ENCODE results near the gene LRP6.
"Not testable (repeated sequence)": the region's sequence is repeated elsewhere in the genome, so short reads cannot be mapped to it uniquely, and the experiment has no call there.

Gene LRP6

DNA sequence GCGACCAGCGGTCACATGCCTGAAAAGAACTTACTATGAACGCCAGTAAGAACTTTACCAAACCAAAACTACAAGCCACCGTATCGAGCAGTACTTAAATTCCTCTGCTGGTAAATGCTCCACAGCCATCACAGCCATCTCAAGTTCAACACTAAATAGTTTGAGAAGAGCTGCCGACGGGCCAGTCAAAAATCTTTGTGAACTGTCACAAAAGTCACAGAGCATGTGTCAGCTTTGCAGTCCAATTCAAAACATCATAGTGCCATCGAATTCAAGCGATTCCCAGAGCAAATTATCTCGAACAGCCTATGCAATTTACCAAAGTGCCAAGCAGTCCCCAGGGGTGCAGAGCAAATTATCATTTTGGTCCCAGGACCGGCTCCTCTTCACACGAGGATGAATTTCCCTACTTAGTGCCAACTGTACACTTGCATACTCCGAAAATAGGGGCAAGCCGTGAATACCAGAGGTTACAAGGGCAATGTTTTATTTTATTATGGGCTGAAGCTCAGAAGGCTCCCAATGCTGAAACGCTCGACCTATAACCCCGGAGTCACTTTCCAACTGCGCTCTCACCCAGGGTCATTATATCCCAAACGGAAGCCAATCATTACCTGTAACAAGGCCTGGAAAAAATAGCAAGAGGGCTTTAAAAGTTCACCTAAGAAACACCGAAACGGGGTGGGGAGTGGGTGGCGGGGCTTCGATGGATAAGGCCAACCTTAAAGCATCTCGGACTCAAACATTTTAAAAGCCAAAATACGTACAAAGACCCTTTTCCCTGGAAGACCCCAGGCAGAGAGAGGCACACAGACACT lies 1.1 kb downstream of the LRP6 start:
- no peak for DNase-seq (ENCODE audit: low read depth in 2 of 2)

- no peak for DNase-seq (ENCODE audit: low read depth in 2 of 2)
These were observed 1.8 kb downstream of the LRP6 start for GRCh38 chr12:12265035-12265434.

DNA sequence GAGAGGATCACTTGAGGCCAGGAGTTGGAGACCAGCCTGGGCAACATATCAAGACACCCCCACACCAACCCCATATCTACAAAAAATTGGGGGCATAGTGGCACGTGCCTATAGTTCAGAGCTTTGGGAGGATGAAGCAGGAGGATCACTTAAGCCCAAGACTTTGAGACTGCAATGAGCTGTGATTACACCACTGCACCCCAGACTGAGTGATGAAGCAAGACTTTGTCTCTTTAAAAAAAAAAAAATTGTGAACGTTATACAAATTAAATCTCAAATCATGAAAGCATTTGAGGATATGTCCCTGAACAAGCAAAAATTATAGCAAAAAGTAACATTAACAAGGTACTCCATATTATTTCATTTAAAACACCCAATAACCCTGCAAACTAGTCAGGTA lies 2.9 kb downstream of the LRP6 start:
- DNase-seq (ENCODE audit: low read depth in 2 of 2): no peak

DNA sequence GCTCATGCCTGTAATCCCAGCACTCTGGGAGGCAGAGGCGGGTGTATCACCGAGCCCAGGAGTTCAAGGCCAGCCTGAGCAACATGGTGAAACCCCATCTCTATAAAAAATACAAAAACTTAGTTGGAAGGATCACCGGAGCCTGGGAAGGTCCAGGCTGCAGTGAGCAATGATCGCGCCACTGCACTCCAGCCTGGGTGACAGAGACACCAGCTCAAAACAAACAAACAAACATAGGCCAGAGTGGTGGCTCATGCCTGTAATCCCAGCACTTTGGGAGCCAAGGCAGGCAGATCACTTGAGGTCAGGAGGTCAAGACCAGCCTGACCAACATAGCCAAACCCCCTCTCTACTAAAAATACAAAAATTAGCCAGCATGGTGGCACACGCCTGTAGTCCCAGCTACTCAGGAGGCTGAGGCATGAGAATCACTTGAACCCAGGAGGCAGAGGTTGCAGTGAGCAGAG lies 10.5 kb downstream of the LRP6 start:
- DNase-seq (ENCODE audit: low read depth in 2 of 2): not testable (repeated sequence)

GRCh38 chr12:12254553-12254952 lies 12.3 kb downstream of the LRP6 start:
- DNase-seq (ENCODE audit: low read depth in 2 of 2): no peak

GRCh38 chr12:12249216-12250050 lies 17.4 kb downstream of the LRP6 start:
- no peak for DNase-seq (ENCODE audit: low read depth in 2 of 2)

GRCh38 chr12:12247584-12247983 lies 19.3 kb downstream of the LRP6 start:
- no peak for DNase-seq (ENCODE audit: low read depth in 2 of 2)

DNA sequence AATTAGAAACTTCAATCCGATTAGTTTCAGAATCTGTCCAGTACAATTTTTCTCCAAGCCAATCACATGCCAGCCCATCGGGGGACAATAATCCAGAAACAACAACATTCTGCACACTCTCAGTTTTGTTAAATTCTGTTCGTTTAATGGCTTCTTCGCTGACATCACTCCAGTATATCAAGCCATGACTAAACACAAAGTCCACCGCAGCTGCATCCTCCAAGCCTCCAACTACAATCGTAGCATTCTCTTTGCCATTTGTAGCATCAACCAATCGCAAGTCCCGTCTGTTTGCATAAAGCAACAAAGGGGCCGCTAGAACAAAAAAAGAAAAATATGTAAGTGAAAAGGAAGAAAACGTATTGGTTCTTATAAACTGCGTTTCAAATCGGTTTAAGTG lies 22.5 kb downstream of the LRP6 start:
- DNase-seq (ENCODE audit: low read depth in 2 of 2): no peak

DNA sequence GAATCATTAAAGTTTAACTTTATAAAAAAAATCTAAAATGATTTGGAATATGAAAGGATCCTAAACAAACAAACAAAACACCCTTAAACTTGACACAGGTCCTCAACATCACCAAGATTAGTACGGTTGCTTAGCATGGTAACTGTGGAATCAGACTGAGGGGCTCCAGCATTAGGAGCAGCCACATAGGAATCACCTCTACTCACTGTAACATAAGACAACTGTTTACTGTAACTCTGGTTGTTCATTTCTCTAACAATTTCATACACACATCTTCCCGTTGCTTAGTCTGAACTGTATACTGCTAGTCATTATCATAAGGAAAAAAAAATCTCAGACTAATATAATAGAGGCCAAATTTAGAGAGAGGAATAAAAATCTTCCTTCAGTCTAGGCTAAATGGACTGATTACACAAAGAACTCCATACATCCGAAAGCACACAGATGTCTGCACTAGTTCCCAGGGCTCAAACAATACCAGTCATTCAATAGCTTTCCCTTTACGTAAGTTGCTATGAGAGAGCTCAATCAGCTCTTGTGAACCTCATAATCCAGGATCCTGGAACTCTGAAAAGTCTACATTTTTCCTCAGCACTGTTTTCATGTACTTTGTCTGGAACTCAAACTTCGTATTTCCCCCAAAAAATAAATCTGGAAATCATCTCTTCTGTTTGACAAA lies 26.0 kb downstream of the LRP6 start:
- no peak for DNase-seq (ENCODE audit: low read depth in 2 of 2)

DNA sequence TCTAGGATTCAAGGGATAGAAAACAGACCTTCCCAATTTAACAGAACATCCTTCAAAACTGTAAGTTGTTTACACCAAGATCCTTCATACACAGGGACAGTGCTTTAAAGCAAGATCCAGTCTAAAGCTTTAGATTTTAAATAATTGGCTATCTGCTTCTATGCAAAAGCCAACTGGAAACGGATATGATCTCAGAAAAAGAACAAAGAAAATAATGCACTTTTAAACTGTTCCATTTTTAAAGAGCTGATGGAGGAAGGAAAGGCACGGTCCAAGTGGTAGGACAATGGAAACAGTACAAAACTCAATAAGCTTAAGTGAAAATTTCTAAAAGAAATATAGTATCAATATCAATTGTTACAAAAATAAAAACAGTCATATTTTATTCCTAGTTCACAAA lies 27.7 kb downstream of the LRP6 start:
- no peak for DNase-seq (ENCODE audit: low read depth in 2 of 2)

GRCh38 chr12:12238605-12239004 lies 28.2 kb downstream of the LRP6 start:
- no peak for DNase-seq (ENCODE audit: low read depth in 2 of 2)

GRCh38 chr12:12236896-12237295 lies 29.9 kb downstream of the LRP6 start:
- no peak for DNase-seq (ENCODE audit: low read depth in 2 of 2)

DNA sequence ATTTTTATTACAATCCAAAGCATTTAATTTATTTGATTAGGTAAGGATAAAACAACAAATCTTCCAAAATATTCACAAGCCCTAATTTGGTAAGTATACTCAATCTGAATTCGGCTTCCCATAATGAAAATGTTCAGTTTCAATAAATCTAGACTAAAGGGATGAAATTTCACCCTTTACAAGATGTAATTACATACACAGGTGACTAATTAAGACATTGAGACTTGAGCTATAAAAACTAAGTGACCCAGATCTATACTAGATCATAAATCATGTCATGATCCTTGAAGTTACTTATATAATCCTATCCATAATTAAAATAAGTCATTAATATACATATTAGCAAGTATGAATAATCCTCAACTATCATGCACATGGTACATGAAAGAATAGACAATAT lies 36.6 kb downstream of the LRP6 start:
- no peak for DNase-seq (ENCODE audit: low read depth in 2 of 2)

DNA sequence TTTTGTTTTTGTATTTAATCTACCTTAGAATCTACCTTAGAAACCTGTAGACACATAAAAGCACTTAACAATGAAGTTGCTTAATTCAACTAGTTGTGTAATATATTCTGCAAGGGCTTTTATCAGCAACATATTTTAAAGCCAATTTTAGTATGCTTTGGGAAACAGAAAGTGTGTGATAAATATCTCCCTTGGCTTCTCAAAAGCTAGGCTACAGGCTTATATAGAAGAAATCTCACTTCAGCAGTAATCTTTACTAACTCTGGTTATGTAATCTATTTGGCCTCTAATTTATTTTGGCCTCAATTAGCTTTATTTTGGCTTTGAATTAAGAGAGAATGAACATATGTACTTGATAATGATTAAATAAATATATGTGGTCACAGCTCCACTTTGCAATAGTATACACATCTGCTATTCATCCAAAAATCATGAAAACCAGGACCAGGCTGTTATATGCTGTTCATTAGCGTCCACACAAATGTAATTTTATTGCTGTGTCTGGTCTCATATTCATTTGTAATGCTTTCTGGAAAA lies 37.2 kb downstream of the LRP6 start:
- DNase-seq (ENCODE audit: low read depth in 2 of 2): no peak

DNA sequence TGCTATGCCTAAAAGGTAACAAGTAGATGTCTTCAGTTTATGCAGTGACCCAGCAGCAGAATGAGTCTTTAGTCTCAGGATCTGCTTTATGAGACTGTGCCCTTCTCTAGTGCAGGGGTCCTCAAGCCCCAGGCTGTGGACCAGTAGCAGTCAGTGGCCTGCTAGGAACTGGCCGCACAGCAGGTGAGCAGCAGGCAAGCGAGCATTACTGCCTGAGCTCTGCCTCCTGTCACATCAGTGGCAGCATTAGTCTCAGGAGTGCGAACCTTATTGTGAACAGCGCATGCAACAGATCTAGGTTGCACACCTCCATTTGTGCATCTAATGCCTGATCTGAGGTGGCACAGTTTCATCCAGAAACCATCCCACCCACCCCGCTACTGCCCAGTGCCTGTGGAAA lies 38.4 kb downstream of the LRP6 start:
- no peak for DNase-seq (ENCODE audit: low read depth in 2 of 2)

DNA sequence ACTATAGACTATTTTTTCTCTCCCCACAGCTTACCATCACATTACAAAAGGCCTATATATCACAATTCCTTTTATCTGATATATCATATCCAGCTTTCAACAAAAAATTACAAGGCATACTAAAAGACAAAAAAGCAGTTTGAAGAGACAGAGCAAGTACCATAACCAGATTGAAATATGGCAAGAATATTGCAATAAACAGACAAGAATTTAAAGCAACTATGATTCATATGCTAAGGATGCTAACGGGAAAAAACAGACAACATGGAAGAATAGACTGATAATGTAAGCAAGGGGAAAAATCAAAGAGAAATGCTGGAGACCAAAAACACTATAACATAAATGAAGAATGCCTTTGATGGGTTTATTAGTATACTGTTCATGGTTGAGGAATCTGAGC lies 40.7 kb downstream of the LRP6 start:
- DNase-seq (ENCODE audit: low read depth in 2 of 2): no peak

- DNase-seq (ENCODE audit: low read depth in 2 of 2): no peak
These were observed 42.5 kb downstream of the LRP6 start for GRCh38 chr12:12224240-12224940.

- DNase-seq (ENCODE audit: low read depth in 2 of 2): no peak
These were observed 45.3 kb downstream of the LRP6 start for GRCh38 chr12:12221560-12221959.

DNA sequence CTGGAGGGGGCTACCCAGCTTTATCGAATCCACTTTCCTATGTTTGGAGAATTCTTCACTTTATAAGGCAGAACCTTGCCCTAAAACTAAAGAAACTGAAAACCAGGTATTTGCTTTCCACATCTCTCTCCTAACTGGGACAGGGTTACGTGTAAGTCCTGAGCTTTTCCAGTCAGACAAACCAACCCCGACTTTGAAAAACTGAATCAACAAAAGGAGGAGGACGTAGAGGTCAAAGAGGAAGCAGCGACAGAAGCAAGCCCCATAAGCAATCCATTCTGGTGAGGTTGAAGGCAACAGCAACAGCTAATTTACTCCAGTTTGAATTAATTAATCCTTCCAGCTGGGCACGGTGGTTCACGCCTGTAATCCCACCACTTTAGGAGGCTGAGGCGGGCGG lies 47.2 kb downstream of the LRP6 start:
- DNase-seq (ENCODE audit: low read depth in 2 of 2): no peak

- DNase-seq (ENCODE audit: low read depth in 2 of 2): no peak
These were observed 49.9 kb downstream of the LRP6 start for GRCh38 chr12:12217018-12217359.

- DNase-seq (ENCODE audit: low read depth in 2 of 2): no peak
These were observed 50.4 kb downstream of the LRP6 start for GRCh38 chr12:12216349-12217017.
